ENCODE results near the gene ANKRD10. TPM values are rescaled to one million over a fixed set of nuclear protein-coding genes. Genes with fewer than 3 reads are reported as not detected.

The ANKRD10 gene
- total and polyA plus RNA-seq, 7 donors, result 82.0 to 225 (median 115) TPM

DNA sequence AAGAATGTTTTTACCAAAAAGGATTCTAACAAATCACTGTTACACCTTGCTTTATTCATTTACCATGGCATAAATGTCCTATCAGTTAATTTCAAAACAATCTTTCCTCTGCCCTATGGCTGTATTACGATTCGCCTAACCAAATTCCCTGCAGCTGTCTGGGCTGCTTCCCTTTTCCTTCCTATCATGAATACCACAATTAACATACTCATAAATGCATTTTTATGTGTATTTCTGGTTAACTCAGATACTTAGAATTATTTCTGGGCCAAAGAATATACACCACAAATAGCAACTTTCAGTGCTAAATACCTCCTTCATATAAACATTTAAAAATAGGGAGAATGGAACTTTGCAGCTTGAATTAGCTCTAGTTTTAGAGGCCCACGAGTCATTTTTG is 30.4 kb downstream of the ANKRD10 start:
- H3K36me3 ChIP-seq (ENCODE audit: insufficient read depth in 1 of 2, low read depth in 1 of 2), result peaks cover 0 to 21% of the 10 kb centered on the region in 2 donors
- intact Hi-C loops (cut with DNase I), result no loop called here
- WGBS, 3 donors, result 68 to 73% (median 71%) methylated on average over 3 of the region's 3 CpGs

DNA sequence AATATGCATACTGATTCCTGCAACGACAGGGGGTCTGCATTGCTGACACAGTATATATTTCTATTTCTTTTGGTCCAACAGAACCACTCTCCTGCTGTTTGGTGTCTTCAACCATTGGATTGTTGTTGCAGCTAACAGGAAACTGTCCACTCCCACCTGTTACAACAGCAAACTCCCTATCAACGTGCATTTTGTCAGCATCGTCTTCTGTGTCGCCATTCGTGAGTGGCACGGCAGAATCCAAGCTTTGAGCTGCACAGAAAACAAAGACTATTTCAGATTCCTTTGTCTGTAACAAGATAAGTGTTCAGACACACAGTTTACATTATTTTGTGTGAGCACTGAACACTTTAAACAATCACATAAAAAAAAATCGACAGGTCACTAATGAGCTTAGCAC is 31.3 kb downstream of the ANKRD10 start:
- intact Hi-C loops (cut with DNase I), result no loop called here
- Histone ChIP-seq H3K36me3 (ENCODE audit: insufficient read depth in 1 of 2, low read depth in 1 of 2) (peaks cover 0 to 31% of the 10 kb centered on the region in 2 donors), H3K27ac (no peak overlapping the region), H3K9me3 (no peaks in the 10 kb centered on the region), H3K27me3 (ENCODE audit: insufficient read depth in 3 of 3, low read length in 2 of 3) (no peaks in the 10 kb centered on the region), H3K4me3 (no peak overlapping the region), H3K4me1 (peaks cover 38% of the 10 kb centered on the region)
- TF ChIP-seq, protein P1, sequence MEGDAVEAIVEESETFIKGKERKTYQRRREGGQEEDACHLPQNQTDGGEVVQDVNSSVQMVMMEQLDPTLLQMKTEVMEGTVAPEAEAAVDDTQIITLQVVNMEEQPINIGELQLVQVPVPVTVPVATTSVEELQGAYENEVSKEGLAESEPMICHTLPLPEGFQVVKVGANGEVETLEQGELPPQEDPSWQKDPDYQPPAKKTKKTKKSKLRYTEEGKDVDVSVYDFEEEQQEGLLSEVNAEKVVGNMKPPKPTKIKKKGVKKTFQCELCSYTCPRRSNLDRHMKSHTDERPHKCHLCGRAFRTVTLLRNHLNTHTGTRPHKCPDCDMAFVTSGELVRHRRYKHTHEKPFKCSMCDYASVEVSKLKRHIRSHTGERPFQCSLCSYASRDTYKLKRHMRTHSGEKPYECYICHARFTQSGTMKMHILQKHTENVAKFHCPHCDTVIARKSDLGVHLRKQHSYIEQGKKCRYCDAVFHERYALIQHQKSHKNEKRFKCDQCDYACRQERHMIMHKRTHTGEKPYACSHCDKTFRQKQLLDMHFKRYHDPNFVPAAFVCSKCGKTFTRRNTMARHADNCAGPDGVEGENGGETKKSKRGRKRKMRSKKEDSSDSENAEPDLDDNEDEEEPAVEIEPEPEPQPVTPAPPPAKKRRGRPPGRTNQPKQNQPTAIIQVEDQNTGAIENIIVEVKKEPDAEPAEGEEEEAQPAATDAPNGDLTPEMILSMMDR (IDR thresholded peaks at IDR 0.05), result no peak
- DNase-seq, result no peak
- 61 to 78% (median 68%) methylated on average over 7 of the region's 7 CpGs for WGBS, 3 donors
- no peak for ATAC-seq

More for the DNA sequence above, 30.4 kb downstream of the ANKRD10 start:
- no peaks in the 10 kb centered on the region for H3K27me3 ChIP-seq (ENCODE audit: insufficient read depth in 3 of 3, low read length in 2 of 3)
- ATAC-seq (no peak), DNase-seq (no peak)
- TF ChIP-seq, protein P1 (IDR thresholded peaks at IDR 0.05), result no peak
- peaks cover 47% of the 10 kb centered on the region for H3K4me1 ChIP-seq
- no peak overlapping the region for H3K4me3 ChIP-seq
- H3K9me3 ChIP-seq, result no peaks in the 10 kb centered on the region
- H3K27ac ChIP-seq, result no peak overlapping the region

DNA sequence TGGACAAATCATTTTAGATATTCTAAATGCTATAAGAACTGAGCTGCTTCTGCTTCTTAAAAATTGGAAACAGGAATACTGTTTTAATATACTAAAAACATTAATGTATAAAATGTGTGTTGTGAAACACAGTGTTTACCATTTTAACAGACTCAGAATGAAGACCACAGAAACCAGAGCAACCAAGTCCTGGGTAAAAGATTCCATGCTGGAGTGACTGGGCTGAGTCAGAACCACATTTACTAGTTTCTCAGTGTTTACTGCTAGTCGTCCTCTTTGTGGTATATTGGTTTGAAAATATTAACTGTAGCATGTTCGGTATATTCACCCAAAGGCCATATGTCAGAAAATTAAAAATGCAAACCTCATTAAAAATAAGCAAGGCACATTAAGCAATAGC is 31.9 kb downstream of the ANKRD10 start:
- TF ChIP-seq, protein P1 (IDR thresholded peaks at IDR 0.05), result no peak
- intact Hi-C loops (cut with DNase I), result no loop called here

DNA sequence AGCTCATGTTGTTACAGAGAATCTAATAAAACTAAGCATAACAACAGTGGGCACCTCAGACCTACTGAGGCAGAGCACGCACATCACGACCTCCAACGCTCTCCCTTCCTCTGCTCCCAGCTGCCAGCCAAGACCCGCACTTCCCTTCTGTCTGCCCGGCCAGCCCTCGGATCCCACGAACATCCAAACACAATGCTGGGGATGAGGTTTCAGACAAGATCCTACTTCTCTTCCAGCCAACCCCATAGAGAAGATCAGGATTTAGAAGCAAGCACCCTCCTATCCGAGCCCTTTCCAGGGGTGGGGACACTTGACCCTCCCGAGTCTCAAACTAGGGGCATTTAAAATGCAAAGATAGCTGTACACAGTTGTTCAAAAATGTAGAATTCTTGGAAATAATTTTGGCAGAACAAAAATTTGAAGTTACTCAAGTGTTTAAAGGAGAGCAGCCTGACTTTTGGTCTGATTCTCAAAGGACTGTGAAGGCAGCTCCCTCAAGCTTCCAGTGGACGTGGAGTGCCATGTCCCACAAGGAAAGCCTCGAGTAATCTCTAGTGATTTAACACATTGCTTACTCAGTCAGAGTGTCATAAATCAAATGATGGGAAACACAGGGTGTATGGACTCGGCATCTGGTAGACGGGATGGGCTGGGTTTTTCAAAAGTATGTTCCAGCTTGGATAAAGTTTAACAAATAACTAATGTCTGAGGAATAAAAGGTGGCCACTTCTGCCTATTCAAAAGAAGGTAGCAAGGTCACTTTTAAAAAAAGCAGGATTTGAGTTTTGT is 32.8 kb downstream of the ANKRD10 start:
- Histone ChIP-seq H3K4me3 (no peak overlapping the region), H3K9me3 (no peaks in the 10 kb centered on the region), H3K36me3 (ENCODE audit: insufficient read depth in 1 of 2, low read depth in 1 of 2) (peaks cover 0 to 34% of the 10 kb centered on the region in 2 donors), H3K27ac (peak overlapping the region; percentile 43), H3K27me3 (ENCODE audit: insufficient read depth in 3 of 3, low read length in 2 of 3) (no peaks in the 10 kb centered on the region), H3K4me1 (peaks cover 24% of the 10 kb centered on the region)
- ATAC-seq, result peak in 2 of 4 donors; percentile 33
- intact Hi-C loops (cut with DNase I), result no loop called here
- no peak for DNase-seq
- WGBS, 3 donors, result 58 to 73% (median 63%) methylated on average over 13 of the region's 13 CpGs
- TF ChIP-seq, protein P1 (IDR thresholded peaks at IDR 0.05), result no peak

More for the DNA sequence above, 31.9 kb downstream of the ANKRD10 start:
- peaks cover 33% of the 10 kb centered on the region for H3K4me1 ChIP-seq
- no peak for DNase-seq
- 76 to 81% (median 77%) methylated on average over 2 of the region's 2 CpGs for WGBS, 3 donors
- H3K36me3 ChIP-seq (ENCODE audit: insufficient read depth in 1 of 2, low read depth in 1 of 2), result peaks cover 0 to 34% of the 10 kb centered on the region in 2 donors
- H3K27me3 ChIP-seq (ENCODE audit: insufficient read depth in 3 of 3, low read length in 2 of 3), result no peaks in the 10 kb centered on the region
- no peaks in the 10 kb centered on the region for H3K9me3 ChIP-seq
- H3K27ac ChIP-seq, result no peak overlapping the region
- H3K4me3 ChIP-seq, result no peak overlapping the region
- ATAC-seq, result no peak
